ENCODE results near the gene MEGF6.

MEGF6 gene

GRCh38 chr1:3633344-3634058 lies 22.2 kb upstream of the MEGF6 start:
- no peak overlapping the region for H3K27ac ChIP-seq (ENCODE audit: low read depth, low read length, severe bottlenecking)
- no peaks in the 10 kb centered on the region for H3K4me1 ChIP-seq (ENCODE audit: control insufficient read depth, insufficient read depth, low read length, poor library complexity, severe bottlenecking)
- H3K4me3 ChIP-seq (ENCODE audit: extremely low read depth, insufficient read depth, low read length, poor library complexity, severe bottlenecking) = no peak overlapping the region
- H3K9me3 ChIP-seq (ENCODE audit: control insufficient read depth, low read length) = no peaks in the 10 kb centered on the region
- peaks cover 69% of the 10 kb centered on the region for H3K36me3 ChIP-seq (ENCODE audit: control insufficient read depth, insufficient read depth, low read length)
- 95 to 97% methylated on average over 19 to 28 of the region's 28 CpGs for WGBS, 2 experiments (ENCODE audit: insufficient coverage in 2 of 2)

- Histone ChIP-seq H3K36me3 (ENCODE audit: control insufficient read depth, insufficient read depth, low read length) (peaks cover 69% of the 10 kb centered on the region), H3K9me3 (ENCODE audit: control insufficient read depth, low read length) (no peaks in the 10 kb centered on the region), H3K4me1 (ENCODE audit: control insufficient read depth, insufficient read depth, low read length, poor library complexity, severe bottlenecking) (no peaks in the 10 kb centered on the region), H3K27ac (ENCODE audit: low read depth, low read length, severe bottlenecking) (no peak overlapping the region), H3K4me3 (ENCODE audit: extremely low read depth, insufficient read depth, low read length, poor library complexity, severe bottlenecking) (no peak overlapping the region)
- 92 to 95% methylated on average over 15 to 19 of the region's 26 CpGs for WGBS, 2 experiments (ENCODE audit: insufficient coverage in 2 of 2)
Observed at GRCh38 chr1:3632716-3633343, 21.5 kb upstream of the MEGF6 start.

- H3K27ac ChIP-seq (ENCODE audit: low read depth, low read length, severe bottlenecking) = no peak overlapping the region
- H3K4me1 ChIP-seq (ENCODE audit: control insufficient read depth, insufficient read depth, low read length, poor library complexity, severe bottlenecking) = no peaks in the 10 kb centered on the region
- H3K9me3 ChIP-seq (ENCODE audit: control insufficient read depth, low read length) = no peaks in the 10 kb centered on the region
- H3K36me3 ChIP-seq (ENCODE audit: control insufficient read depth, insufficient read depth, low read length) = peaks cover 70% of the 10 kb centered on the region
- H3K4me3 ChIP-seq (ENCODE audit: extremely low read depth, insufficient read depth, low read length, poor library complexity, severe bottlenecking) = no peak overlapping the region
- WGBS, 2 experiments (ENCODE audit: insufficient coverage in 2 of 2) = 85 to 90% methylated on average over 16 to 17 of the region's 17 CpGs
Observed at GRCh38 chr1:3632298-3632697, 21.0 kb upstream of the MEGF6 start.

- no peak overlapping the region for H3K4me3 ChIP-seq (ENCODE audit: extremely low read depth, insufficient read depth, low read length, poor library complexity, severe bottlenecking)
- 69 to 78% methylated on average over 19 to 35 of the region's 36 CpGs for WGBS, 2 experiments (ENCODE audit: insufficient coverage in 2 of 2)
- H3K36me3 ChIP-seq (ENCODE audit: control insufficient read depth, insufficient read depth, low read length) = peaks cover 68% of the 10 kb centered on the region
- H3K27ac ChIP-seq (ENCODE audit: low read depth, low read length, severe bottlenecking) = no peak overlapping the region
- no peaks in the 10 kb centered on the region for H3K9me3 ChIP-seq (ENCODE audit: control insufficient read depth, low read length)
- no peaks in the 10 kb centered on the region for H3K4me1 ChIP-seq (ENCODE audit: control insufficient read depth, insufficient read depth, low read length, poor library complexity, severe bottlenecking)
Observed at GRCh38 chr1:3631320-3632260, 20.3 kb upstream of the MEGF6 start.

- no peaks in the 10 kb centered on the region for H3K4me1 ChIP-seq (ENCODE audit: control insufficient read depth, insufficient read depth, low read length, poor library complexity, severe bottlenecking)
- H3K9me3 ChIP-seq (ENCODE audit: control insufficient read depth, low read length) = no peaks in the 10 kb centered on the region
- WGBS, 2 experiments (ENCODE audit: insufficient coverage in 2 of 2) = 84 to 87% methylated on average over 9 of the region's 9 CpGs
- H3K36me3 ChIP-seq (ENCODE audit: control insufficient read depth, insufficient read depth, low read length) = peaks cover 68% of the 10 kb centered on the region
- H3K27ac ChIP-seq (ENCODE audit: low read depth, low read length, severe bottlenecking) = no peak overlapping the region
- no peak overlapping the region for H3K4me3 ChIP-seq (ENCODE audit: extremely low read depth, insufficient read depth, low read length, poor library complexity, severe bottlenecking)
Observed at GRCh38 chr1:3630914-3631313, 19.6 kb upstream of the MEGF6 start.

- 91 to 95% methylated on average over 6 to 11 of the region's 11 CpGs for WGBS, 2 experiments (ENCODE audit: insufficient coverage in 2 of 2)
- Histone ChIP-seq H3K36me3 (ENCODE audit: control insufficient read depth, insufficient read depth, low read length) (peaks cover 62% of the 10 kb centered on the region), H3K9me3 (ENCODE audit: control insufficient read depth, low read length) (no peaks in the 10 kb centered on the region), H3K27ac (ENCODE audit: low read depth, low read length, severe bottlenecking) (no peak overlapping the region), H3K4me1 (ENCODE audit: control insufficient read depth, insufficient read depth, low read length, poor library complexity, severe bottlenecking) (peaks cover 5% of the 10 kb centered on the region), H3K4me3 (ENCODE audit: extremely low read depth, insufficient read depth, low read length, poor library complexity, severe bottlenecking) (no peak overlapping the region)
Observed at GRCh38 chr1:3630161-3630611, 18.9 kb upstream of the MEGF6 start.

- Histone ChIP-seq H3K27ac (ENCODE audit: low read depth, low read length, severe bottlenecking) (no peak overlapping the region), H3K36me3 (ENCODE audit: control insufficient read depth, insufficient read depth, low read length) (peaks cover 57% of the 10 kb centered on the region), H3K4me1 (ENCODE audit: control insufficient read depth, insufficient read depth, low read length, poor library complexity, severe bottlenecking) (peaks cover 5% of the 10 kb centered on the region), H3K9me3 (ENCODE audit: control insufficient read depth, low read length) (no peaks in the 10 kb centered on the region), H3K4me3 (ENCODE audit: extremely low read depth, insufficient read depth, low read length, poor library complexity, severe bottlenecking) (no peak overlapping the region)
- WGBS, 2 experiments (ENCODE audit: insufficient coverage in 2 of 2) = 98% methylated on average over 16 of the region's 16 CpGs
Observed at GRCh38 chr1:3629561-3630160, 18.4 kb upstream of the MEGF6 start.

GRCh38 chr1:3628445-3628844 lies 17.1 kb upstream of the MEGF6 start:
- 85 to 95% methylated on average over 7 to 9 of the region's 10 CpGs for WGBS, 2 experiments (ENCODE audit: insufficient coverage in 2 of 2)
- no peak overlapping the region for H3K4me3 ChIP-seq (ENCODE audit: extremely low read depth, insufficient read depth, low read length, poor library complexity, severe bottlenecking)
- peaks cover 8% of the 10 kb centered on the region for H3K4me1 ChIP-seq (ENCODE audit: control insufficient read depth, insufficient read depth, low read length, poor library complexity, severe bottlenecking)
- peaks cover 44% of the 10 kb centered on the region for H3K36me3 ChIP-seq (ENCODE audit: control insufficient read depth, insufficient read depth, low read length)
- H3K9me3 ChIP-seq (ENCODE audit: control insufficient read depth, low read length) = no peaks in the 10 kb centered on the region
- H3K27ac ChIP-seq (ENCODE audit: low read depth, low read length, severe bottlenecking) = no peak overlapping the region

GRCh38 chr1:3627515-3628253 lies 16.4 kb upstream of the MEGF6 start:
- Histone ChIP-seq H3K4me1 (ENCODE audit: control insufficient read depth, insufficient read depth, low read length, poor library complexity, severe bottlenecking) (peaks cover 9% of the 10 kb centered on the region), H3K36me3 (ENCODE audit: control insufficient read depth, insufficient read depth, low read length) (peaks cover 43% of the 10 kb centered on the region), H3K9me3 (ENCODE audit: control insufficient read depth, low read length) (no peaks in the 10 kb centered on the region), H3K4me3 (ENCODE audit: extremely low read depth, insufficient read depth, low read length, poor library complexity, severe bottlenecking) (no peak overlapping the region), H3K27ac (ENCODE audit: low read depth, low read length, severe bottlenecking) (no peak overlapping the region)
- WGBS, 2 experiments (ENCODE audit: insufficient coverage in 2 of 2) = 96% methylated on average over 24 to 25 of the region's 26 CpGs

- Histone ChIP-seq H3K27ac (ENCODE audit: low read depth, low read length, severe bottlenecking) (no peak overlapping the region), H3K4me1 (ENCODE audit: control insufficient read depth, insufficient read depth, low read length, poor library complexity, severe bottlenecking) (peaks cover 9% of the 10 kb centered on the region), H3K9me3 (ENCODE audit: control insufficient read depth, low read length) (no peaks in the 10 kb centered on the region), H3K36me3 (ENCODE audit: control insufficient read depth, insufficient read depth, low read length) (peaks cover 43% of the 10 kb centered on the region), H3K4me3 (ENCODE audit: extremely low read depth, insufficient read depth, low read length, poor library complexity, severe bottlenecking) (peak overlapping the region; percentile 92)
- 85 to 100% methylated on average over 2 of the region's 4 CpGs for WGBS, 2 experiments (ENCODE audit: insufficient coverage in 2 of 2)
Observed at GRCh38 chr1:3626025-3626424, 14.7 kb upstream of the MEGF6 start.
